Panc1 (cell line): ENCODE data around the gene CEP85L. TPM values are rescaled to one million over a fixed set of nuclear protein-coding genes. Genes with fewer than 3 reads are reported as not detected.

Experiments
- ATAC-seq: fragments of 200-7000 bp; cut with Tn5 transposase; 2 replicates; pipeline ENCODE4 v1.9.1; 2020; ENCODE audit warnings: mild to moderate bottlenecking, moderate library complexity
- BruUV-seq: library from RNA; stranded (reverse); fragments of 400-500 nt; replicated peaks from 2 replicates; lab custom pipeline; 2021; lab: Mats Ljungman, UMichigan
- CTCF ChIA-PET: fragments of 300-600 bp; sonication (Branson Sonifier 250); formaldehyde crosslinking; loops from one replicate; lab custom pipeline; 2022; ENCODE audit warnings: antibody characterized with exemption; lab: Charles Lee
- POLR2A ChIA-PET: fragments of 300-600 bp; sonication (Branson Sonifier 250); formaldehyde crosslinking; loops from one replicate; lab custom pipeline; 2022; ENCODE audit warnings: antibody characterized with exemption; lab: Charles Lee
- DNase-seq: peaks from one replicate; pipeline ENCODE4 v3.0.0-alpha.2; 2010; ENCODE audit warnings: low read depth, low spot score
- H3K27ac ChIP-seq: 2 replicates; pipeline ENCODE4 v1.5.1; 2011; ENCODE audit warnings: mild to moderate bottlenecking, low read length, inconsistent platforms
- H3K27me3 ChIP-seq: fragments of 200-500 bp; sonication (Bioruptor generic); 2 replicates; pipeline ENCODE4 v1.6.0; 2014; ENCODE audit warnings: low read length, inconsistent platforms; ENCODE audit not compliant: control insufficient read depth, insufficient read depth
- H3K36me3 ChIP-seq: fragments of 200-500 bp; sonication (Bioruptor generic); 2 replicates; pipeline ENCODE4 v1.5.1; 2014; ENCODE audit warnings: inconsistent platforms, mild to moderate bottlenecking, low read length, moderate library complexity; ENCODE audit not compliant: control insufficient read depth, insufficient read depth
- H3K4me1 ChIP-seq: 2 replicates; pipeline ENCODE4 v1.5.1; 2011; ENCODE audit warnings: inconsistent platforms, mild to moderate bottlenecking, low read length, moderate library complexity; ENCODE audit not compliant: control insufficient read depth, insufficient read depth
- H3K4me3 ChIP-seq, 2 experiments: 2 replicates each; pipeline ENCODE4 v1.5.1; 2011 to 2012; ENCODE audit warnings: low read depth in 2 of 2, low read length in 2 of 2, mild to moderate bottlenecking in 2 of 2, inconsistent platforms in 1 of 2, moderate library complexity in 1 of 2
- H3K9me3 ChIP-seq: fragments of 200-500 bp; sonication (Bioruptor generic); 2 replicates; pipeline ENCODE4 v1.5.1; 2014; ENCODE audit warnings: low read depth, mild to moderate bottlenecking, inconsistent platforms, low read length, moderate library complexity; ENCODE audit not compliant: control insufficient read depth, insufficient read depth
- POLR2AphosphoS5 ChIP-seq: IDR thresholded peaks from 2 replicates; pipeline ENCODE4 v1.6.1; 2012; ENCODE audit warnings: mild to moderate bottlenecking, low read depth, low read length, moderate library complexity
- SIN3A ChIP-seq: IDR thresholded peaks from 2 replicates; pipeline ENCODE4 v1.6.1; 2012; ENCODE audit warnings: low read depth, mild to moderate bottlenecking, low read length, moderate library complexity, borderline replicate concordance; ENCODE audit not compliant: insufficient read depth
- TCF7L2 ChIP-seq: IDR thresholded peaks from 2 replicates; pipeline ENCODE4 v1.6.1; 2011; ENCODE audit warnings: mild to moderate bottlenecking, low read depth, low read length, inconsistent platforms
- in situ Hi-C: cut with HindIII; loops from 2 replicates; pipeline ENCODE4 v1.10.0; 2016; ENCODE audit warnings: low sequenced_read_pairs, low pct_unique_long_range_greater_than_20kb
- intact Hi-C: fragments of 100-400 bp; cut with micrococcal nuclease; formaldehyde crosslinking; loops from one replicate; pipeline ENCODE4 v1.10.0; 2022; ENCODE audit not compliant: unreplicated experiment
- total RNA-seq: library from RNA; stranded (reverse); gene quantifications from one replicate; pipeline ENCODE4 v1.2.1, GENCODE V29; 2021; ENCODE audit not compliant: unreplicated experiment
- TF ChIP-seq, protein P1 (sequence below): fragments of 450-650 bp; IDR thresholded peaks from 2 replicates; pipeline ENCODE4 v1.5.1; 2017; ENCODE audit warnings: mild to moderate bottlenecking
- TF ChIP-seq, protein P2 (sequence below), 2 experiments: IDR thresholded peaks; 2 replicates each; pipeline ENCODE4 v1.6.1; 2011 to 2012; ENCODE audit warnings: low read depth in 2 of 2, control low read depth in 1 of 2, low read length in 1 of 2, mild to moderate bottlenecking in 1 of 2, moderate library complexity in 1 of 2; ENCODE audit not compliant: insufficient read depth in 1 of 2

The CEP85L gene
- total RNA-seq, 1 experiment from 2014 or later: 6.7 TPM

DNA sequence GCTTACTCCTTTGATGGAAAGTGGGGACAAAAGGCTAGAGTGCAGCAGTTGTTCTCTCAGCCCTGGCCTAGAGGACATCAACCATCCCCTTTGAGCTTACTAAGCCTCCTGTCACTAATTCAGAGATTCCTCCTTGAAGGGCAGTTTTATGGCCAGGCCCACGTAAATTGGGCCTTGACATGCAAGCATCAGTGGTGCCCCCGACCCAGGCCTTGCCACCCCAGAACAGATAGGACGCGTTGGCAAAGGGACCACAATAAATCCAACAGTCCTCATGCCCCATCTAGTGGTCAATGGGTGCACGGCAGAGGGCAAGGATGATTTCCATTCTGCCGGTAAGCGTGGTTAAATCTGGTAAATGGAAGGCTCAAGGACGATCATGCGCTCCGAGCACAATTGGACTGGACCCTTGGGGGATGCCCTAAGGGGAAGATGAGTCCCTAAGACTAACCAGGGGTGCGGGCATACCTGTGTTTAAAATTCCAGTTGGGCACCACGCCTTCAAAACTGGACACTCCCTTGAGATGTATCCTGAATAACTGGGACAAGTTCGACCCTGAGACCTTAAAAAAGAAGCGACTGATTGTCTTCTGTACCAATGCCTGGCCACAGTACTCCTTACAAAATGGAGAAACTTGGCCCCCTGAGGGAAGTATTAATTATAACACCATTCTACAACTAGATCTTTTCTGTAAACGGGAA lies 32.6 kb downstream of the CEP85L start:
- no peaks in the 10 kb centered on the region for H3K36me3 ChIP-seq
- DNase-seq: peak; percentile 63
- TF ChIP-seq, protein P1, sequence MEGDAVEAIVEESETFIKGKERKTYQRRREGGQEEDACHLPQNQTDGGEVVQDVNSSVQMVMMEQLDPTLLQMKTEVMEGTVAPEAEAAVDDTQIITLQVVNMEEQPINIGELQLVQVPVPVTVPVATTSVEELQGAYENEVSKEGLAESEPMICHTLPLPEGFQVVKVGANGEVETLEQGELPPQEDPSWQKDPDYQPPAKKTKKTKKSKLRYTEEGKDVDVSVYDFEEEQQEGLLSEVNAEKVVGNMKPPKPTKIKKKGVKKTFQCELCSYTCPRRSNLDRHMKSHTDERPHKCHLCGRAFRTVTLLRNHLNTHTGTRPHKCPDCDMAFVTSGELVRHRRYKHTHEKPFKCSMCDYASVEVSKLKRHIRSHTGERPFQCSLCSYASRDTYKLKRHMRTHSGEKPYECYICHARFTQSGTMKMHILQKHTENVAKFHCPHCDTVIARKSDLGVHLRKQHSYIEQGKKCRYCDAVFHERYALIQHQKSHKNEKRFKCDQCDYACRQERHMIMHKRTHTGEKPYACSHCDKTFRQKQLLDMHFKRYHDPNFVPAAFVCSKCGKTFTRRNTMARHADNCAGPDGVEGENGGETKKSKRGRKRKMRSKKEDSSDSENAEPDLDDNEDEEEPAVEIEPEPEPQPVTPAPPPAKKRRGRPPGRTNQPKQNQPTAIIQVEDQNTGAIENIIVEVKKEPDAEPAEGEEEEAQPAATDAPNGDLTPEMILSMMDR: peak; percentile 97
- TF ChIP-seq SIN3A: no peak
- H3K27ac ChIP-seq: no peak overlapping the region
- BruUV-seq: no TSS peak
- no peaks in the 10 kb centered on the region for H3K9me3 ChIP-seq
- H3K27me3 ChIP-seq: no peaks in the 10 kb centered on the region
- H3K4me1 ChIP-seq: no peaks in the 10 kb centered on the region
- CTCF ChIA-PET: interaction anchor here (0.5 kb wide), 1 partner anchor 53 kb away, joined by 3 read pairs; no protein-coding TSS in a partner anchor
- peak; percentile 92 for ATAC-seq
- POLR2A ChIA-PET: no interaction called here
- H3K4me3 ChIP-seq: peak overlapping the region in 1 of 2 experiments; percentile 12; a peak in 1 of 4 replicates
- in situ Hi-C loops: no loop called here
- intact Hi-C loops: loop anchor here (2.0 to 5.0 kb wide), 2 partner anchors 52 to 334 kb away; no protein-coding TSS in a partner anchor

DNA sequence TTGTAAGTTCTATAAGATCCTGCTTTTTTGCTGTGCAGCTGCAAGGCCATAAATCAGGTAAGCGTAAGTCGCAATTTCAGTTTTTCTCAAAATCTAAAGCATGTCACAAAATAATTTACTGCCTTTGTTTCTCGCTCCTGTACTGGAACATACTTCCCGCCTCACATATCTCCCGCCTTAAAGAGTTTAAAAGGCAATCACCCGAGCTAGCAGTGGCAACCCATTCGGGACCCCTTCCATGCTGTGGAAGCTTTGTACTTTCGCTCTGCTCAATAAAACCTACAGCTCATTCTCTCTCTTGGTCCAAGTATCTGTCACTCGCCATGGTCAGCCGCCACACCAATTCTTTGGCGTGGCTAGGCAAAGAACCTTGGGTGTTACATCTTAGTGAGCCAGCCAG lies 34.0 kb downstream of the CEP85L start:
- in situ Hi-C loops (no loop called here), intact Hi-C loops (loop anchor here (5.0 kb wide), 1 partner anchor 50 kb away; no protein-coding TSS in a partner anchor)
- Histone ChIP-seq H3K27ac (no peak overlapping the region), H3K4me1 (no peaks in the 10 kb centered on the region), H3K9me3 (no peaks in the 10 kb centered on the region), H3K27me3 (no peaks in the 10 kb centered on the region), H3K4me3 (no peak overlapping the region), H3K36me3 (no peaks in the 10 kb centered on the region)
- POLR2A ChIA-PET: no interaction called here
- no peak for ATAC-seq
- CTCF ChIA-PET: interaction anchor here (1.0 kb wide), 1 partner anchor 333 kb away, joined by 3 read pairs; no protein-coding TSS in a partner anchor
- no peak for DNase-seq
- TF ChIP-seq, protein P2, sequence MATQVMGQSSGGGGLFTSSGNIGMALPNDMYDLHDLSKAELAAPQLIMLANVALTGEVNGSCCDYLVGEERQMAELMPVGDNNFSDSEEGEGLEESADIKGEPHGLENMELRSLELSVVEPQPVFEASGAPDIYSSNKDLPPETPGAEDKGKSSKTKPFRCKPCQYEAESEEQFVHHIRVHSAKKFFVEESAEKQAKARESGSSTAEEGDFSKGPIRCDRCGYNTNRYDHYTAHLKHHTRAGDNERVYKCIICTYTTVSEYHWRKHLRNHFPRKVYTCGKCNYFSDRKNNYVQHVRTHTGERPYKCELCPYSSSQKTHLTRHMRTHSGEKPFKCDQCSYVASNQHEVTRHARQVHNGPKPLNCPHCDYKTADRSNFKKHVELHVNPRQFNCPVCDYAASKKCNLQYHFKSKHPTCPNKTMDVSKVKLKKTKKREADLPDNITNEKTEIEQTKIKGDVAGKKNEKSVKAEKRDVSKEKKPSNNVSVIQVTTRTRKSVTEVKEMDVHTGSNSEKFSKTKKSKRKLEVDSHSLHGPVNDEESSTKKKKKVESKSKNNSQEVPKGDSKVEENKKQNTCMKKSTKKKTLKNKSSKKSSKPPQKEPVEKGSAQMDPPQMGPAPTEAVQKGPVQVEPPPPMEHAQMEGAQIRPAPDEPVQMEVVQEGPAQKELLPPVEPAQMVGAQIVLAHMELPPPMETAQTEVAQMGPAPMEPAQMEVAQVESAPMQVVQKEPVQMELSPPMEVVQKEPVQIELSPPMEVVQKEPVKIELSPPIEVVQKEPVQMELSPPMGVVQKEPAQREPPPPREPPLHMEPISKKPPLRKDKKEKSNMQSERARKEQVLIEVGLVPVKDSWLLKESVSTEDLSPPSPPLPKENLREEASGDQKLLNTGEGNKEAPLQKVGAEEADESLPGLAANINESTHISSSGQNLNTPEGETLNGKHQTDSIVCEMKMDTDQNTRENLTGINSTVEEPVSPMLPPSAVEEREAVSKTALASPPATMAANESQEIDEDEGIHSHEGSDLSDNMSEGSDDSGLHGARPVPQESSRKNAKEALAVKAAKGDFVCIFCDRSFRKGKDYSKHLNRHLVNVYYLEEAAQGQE (IDR thresholded peaks at IDR 0.05; ENCODE audit: insufficient read depth in 1 of 2, low read depth in 2 of 2, low read length in 1 of 2): no peak
- no peak for TF ChIP-seq TCF7L2
- TF ChIP-seq POLR2AphosphoS5: no peak
- no peak for TF ChIP-seq SIN3A
- TF ChIP-seq, protein P1: no peak
- no TSS peak for BruUV-seq
